Measurements from ENCODE around the gene YWHAH. TPM values are rescaled to one million over a fixed set of nuclear protein-coding genes. Genes with fewer than 3 reads are reported as not detected.
A peak's percentile ranks its signal among the peaks of the same experiment; 100 is the strongest.

The YWHAH gene
- total RNA-seq, 2 experiments from 2014 or later = 113 to 145 TPM

DNA sequence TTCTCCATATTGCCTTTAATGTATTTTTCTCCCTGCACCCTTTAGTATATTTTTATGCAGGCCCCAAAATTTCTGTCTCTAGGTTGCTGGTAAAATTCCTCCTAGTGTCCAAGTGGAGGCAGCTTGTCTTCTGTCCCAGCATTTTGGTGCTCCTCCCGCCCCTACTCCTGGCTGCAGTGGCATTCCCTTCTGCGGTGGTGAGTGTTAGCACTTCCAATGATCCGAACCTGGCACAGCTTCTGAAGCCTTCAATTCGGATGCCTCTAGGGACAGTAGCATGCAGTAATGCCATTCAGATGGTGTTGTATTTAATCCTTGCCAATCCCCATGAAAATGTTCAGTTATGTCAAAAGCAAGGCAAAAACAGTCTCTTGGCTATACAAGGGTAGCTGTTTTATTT lies 5.9 kb downstream of the YWHAH start:
- no peak overlapping the region for H2AFZ ChIP-seq (ENCODE audit: low read length)
- no peak overlapping the region for H3K4me3 ChIP-seq (ENCODE audit: low read depth, low read length, poor library complexity, severe bottlenecking)
- no peak overlapping the region for H3K4me2 ChIP-seq (ENCODE audit: low read length)
- POLR2A ChIA-PET = interaction anchor here (0.7 to 1.0 kb wide), 4 partner anchors 11 to 164 kb away, joined by 3 to 5 read pairs (median 4); no protein-coding TSS in a partner anchor
- intact Hi-C loops (cut with micrococcal nuclease; ENCODE audit: unreplicated experiment) = no loop called here
- no TSS peak for BruUV-seq (replicated peaks)
- no peaks in the 10 kb centered on the region for H3K9me2 ChIP-seq (ENCODE audit: insufficient read depth, low read length)
- no peak overlapping the region for H3K27ac ChIP-seq (ENCODE audit: low read depth, low read length, poor library complexity, severe bottlenecking)
- H3K9me3 ChIP-seq (ENCODE audit: low read length) = no peaks in the 10 kb centered on the region
- peaks cover 62% of the 10 kb centered on the region for H4K20me1 ChIP-seq (ENCODE audit: insufficient read depth, low read length)
- peaks cover 90% of the 10 kb centered on the region for H3K36me3 ChIP-seq (ENCODE audit: insufficient read depth, low read length)
- H3K79me2 ChIP-seq (ENCODE audit: insufficient read depth, low read depth, low read length) = peaks cover 100% of the 10 kb centered on the region
- CTCF ChIA-PET (ENCODE audit: unreplicated experiment) = no interaction called here
- no peak for DNase-seq (ENCODE audit: low spot score)
- H3K4me1 ChIP-seq (ENCODE audit: insufficient read depth, low read length, poor library complexity, severe bottlenecking) = peaks cover 25% of the 10 kb centered on the region
- TF ChIP-seq, protein P1, sequence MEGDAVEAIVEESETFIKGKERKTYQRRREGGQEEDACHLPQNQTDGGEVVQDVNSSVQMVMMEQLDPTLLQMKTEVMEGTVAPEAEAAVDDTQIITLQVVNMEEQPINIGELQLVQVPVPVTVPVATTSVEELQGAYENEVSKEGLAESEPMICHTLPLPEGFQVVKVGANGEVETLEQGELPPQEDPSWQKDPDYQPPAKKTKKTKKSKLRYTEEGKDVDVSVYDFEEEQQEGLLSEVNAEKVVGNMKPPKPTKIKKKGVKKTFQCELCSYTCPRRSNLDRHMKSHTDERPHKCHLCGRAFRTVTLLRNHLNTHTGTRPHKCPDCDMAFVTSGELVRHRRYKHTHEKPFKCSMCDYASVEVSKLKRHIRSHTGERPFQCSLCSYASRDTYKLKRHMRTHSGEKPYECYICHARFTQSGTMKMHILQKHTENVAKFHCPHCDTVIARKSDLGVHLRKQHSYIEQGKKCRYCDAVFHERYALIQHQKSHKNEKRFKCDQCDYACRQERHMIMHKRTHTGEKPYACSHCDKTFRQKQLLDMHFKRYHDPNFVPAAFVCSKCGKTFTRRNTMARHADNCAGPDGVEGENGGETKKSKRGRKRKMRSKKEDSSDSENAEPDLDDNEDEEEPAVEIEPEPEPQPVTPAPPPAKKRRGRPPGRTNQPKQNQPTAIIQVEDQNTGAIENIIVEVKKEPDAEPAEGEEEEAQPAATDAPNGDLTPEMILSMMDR (conservative IDR thresholded peaks at IDR 0.05; ENCODE audit: low read length) = no peak
- no peak for TF ChIP-seq EZH2phosphoT487 (IDR thresholded peaks at IDR 0.05; ENCODE audit: borderline replicate concordance, low read depth, low read length)

DNA sequence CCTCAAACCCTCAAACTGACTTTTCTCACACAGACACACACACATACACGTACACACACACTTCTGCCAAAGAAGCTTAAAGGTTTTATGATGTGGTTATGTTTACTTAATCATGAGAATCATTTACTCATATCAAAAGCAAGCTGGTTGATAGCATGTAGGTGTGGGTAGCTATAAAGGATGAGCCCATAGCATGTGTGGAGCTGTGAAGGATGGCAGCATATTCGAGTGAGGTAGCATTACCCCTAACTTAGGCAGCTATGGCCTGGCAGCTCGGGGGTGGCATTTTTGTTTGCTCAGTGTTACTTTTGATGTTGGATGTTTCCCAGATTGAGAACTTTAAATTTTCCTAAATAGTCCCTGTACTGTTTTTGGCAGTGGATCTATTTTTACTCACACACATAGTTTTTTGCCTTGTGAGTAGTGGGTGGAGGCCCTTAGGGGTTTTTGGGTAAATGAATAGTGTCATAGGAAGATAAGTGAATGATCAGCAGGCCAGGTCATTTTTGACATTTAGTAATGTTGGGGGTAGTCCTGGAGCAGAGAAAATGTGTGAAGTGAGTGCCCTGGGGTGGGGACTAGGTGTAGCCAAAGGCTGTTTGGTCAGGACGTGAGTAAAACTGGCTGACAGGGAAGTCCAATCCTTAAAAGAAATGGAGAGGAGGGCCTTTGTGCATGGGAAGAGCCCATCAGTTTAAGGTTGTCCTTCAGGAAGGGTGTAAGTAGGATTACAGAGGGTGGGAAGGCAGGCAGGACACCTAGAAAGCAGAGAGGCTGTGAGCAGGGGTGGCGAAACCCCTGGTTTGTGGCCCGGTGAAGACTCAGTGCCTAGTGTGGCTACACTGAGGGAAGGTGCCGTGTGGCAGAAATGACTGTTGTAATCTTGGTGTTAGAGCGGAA lies 7.1 kb downstream of the YWHAH start:
- no peak for TF ChIP-seq EZH2phosphoT487 (IDR thresholded peaks at IDR 0.05; ENCODE audit: borderline replicate concordance, low read depth, low read length)
- TF ChIP-seq, protein P1 (conservative IDR thresholded peaks at IDR 0.05; ENCODE audit: low read length) = no peak
- peaks cover 91% of the 10 kb centered on the region for H3K36me3 ChIP-seq (ENCODE audit: insufficient read depth, low read length)
- no peak overlapping the region for H3K4me2 ChIP-seq (ENCODE audit: low read length)
- intact Hi-C loops (cut with micrococcal nuclease; ENCODE audit: unreplicated experiment) = no loop called here
- BruUV-seq (replicated peaks) = no TSS peak
- peaks cover 19% of the 10 kb centered on the region for H3K4me1 ChIP-seq (ENCODE audit: insufficient read depth, low read length, poor library complexity, severe bottlenecking)
- DNase-seq (ENCODE audit: low spot score) = no peak
- no peak overlapping the region for H2AFZ ChIP-seq (ENCODE audit: low read length)
- H3K79me2 ChIP-seq (ENCODE audit: insufficient read depth, low read depth, low read length) = peaks cover 98% of the 10 kb centered on the region
- no peak overlapping the region for H3K4me3 ChIP-seq (ENCODE audit: low read depth, low read length, poor library complexity, severe bottlenecking)
- H3K9me3 ChIP-seq (ENCODE audit: low read length) = no peaks in the 10 kb centered on the region
- H4K20me1 ChIP-seq (ENCODE audit: insufficient read depth, low read length) = peaks cover 54% of the 10 kb centered on the region
- ChIA-PET POLR2A (no interaction called here), CTCF (ENCODE audit: unreplicated experiment) (interaction anchor here (0.5 kb wide), 1 partner anchor 121 kb away, joined by 3 read pairs; no protein-coding TSS in a partner anchor)
- H3K9me2 ChIP-seq (ENCODE audit: insufficient read depth, low read length) = no peaks in the 10 kb centered on the region
- H3K27ac ChIP-seq (ENCODE audit: low read depth, low read length, poor library complexity, severe bottlenecking) = no peak overlapping the region

DNA sequence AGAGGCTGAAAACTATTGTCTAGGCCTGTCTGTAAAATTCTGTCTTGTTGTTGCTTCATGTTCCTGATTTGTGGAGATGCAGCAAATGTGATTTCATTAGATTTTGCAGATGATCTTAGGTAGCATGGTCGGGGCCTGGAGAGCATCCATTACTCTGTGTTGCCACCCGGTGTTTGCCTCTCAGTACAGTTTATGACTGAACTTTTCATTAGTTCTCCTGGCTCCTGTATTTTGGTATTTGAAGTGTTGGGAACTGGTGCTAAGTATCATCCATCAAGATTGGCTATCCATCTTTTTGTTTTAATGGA lies 7.7 kb downstream of the YWHAH start:
- peaks cover 92% of the 10 kb centered on the region for H3K79me2 ChIP-seq (ENCODE audit: insufficient read depth, low read depth, low read length)

More for the DNA sequence above, 7.7 kb downstream of the YWHAH start:
- BruUV-seq (replicated peaks) = no TSS peak
- Histone ChIP-seq H3K4me2 (ENCODE audit: low read length) (no peak overlapping the region), H3K9me3 (ENCODE audit: low read length) (no peaks in the 10 kb centered on the region), H3K4me1 (ENCODE audit: insufficient read depth, low read length, poor library complexity, severe bottlenecking) (peaks cover 13% of the 10 kb centered on the region), H3K27ac (ENCODE audit: low read depth, low read length, poor library complexity, severe bottlenecking) (no peak overlapping the region), H2AFZ (ENCODE audit: low read length) (no peak overlapping the region), H3K9me2 (ENCODE audit: insufficient read depth, low read length) (no peaks in the 10 kb centered on the region), H4K20me1 (ENCODE audit: insufficient read depth, low read length) (peaks cover 55% of the 10 kb centered on the region), H3K4me3 (ENCODE audit: low read depth, low read length, poor library complexity, severe bottlenecking) (no peak overlapping the region), H3K36me3 (ENCODE audit: insufficient read depth, low read length) (peaks cover 97% of the 10 kb centered on the region)
- POLR2A ChIA-PET = no interaction called here
- TF ChIP-seq, protein P1 (conservative IDR thresholded peaks at IDR 0.05; ENCODE audit: low read length) = peak; percentile 53
- TF ChIP-seq EZH2phosphoT487 (IDR thresholded peaks at IDR 0.05; ENCODE audit: borderline replicate concordance, low read depth, low read length) = no peak
- intact Hi-C loops (cut with micrococcal nuclease; ENCODE audit: unreplicated experiment) = no loop called here
- CTCF ChIA-PET (ENCODE audit: unreplicated experiment) = no interaction called here
- no peak for DNase-seq (ENCODE audit: low spot score)
